ENCODE data around the gene DAPK1.

DNA sequence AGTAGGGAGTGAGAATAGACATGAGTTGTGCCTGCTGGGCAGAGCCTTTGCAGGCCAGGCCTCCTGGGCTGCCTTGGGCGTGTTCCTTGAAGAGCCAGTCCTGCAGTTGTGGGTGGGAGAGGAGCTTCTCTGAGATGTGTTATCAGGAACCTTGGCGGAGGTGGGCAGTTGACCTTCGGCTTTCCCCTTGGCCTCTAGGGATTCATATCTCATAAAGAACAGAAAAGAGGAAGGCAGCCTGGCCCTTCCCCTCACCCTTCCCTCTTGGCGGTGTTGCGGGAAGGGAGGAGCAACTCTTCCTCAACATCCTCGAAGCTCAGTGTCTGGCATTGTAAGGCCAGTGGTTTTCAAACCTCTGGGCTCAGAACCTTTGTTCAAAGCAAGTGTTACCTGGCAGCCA, 59.2 kb downstream of the DAPK1 start:
- TF ChIP-seq ZSCAN16 (tag by site-specific recombination; IDR thresholded peaks at IDR 0.05) (no peak), ZBTB20 (tag by site-specific recombination; IDR thresholded peaks at IDR 0.05) (no peak), ZNF510 (tag by site-specific recombination; IDR thresholded peaks at IDR 0.05; ENCODE audit: insufficient replicate concordance) (no peak), ZNF292 (tag by site-specific recombination; IDR thresholded peaks at IDR 0.05; ENCODE audit: borderline replicate concordance, low read depth) (no peak), PATZ1 (tag by site-specific recombination; IDR thresholded peaks at IDR 0.05) (no peak), ZNF707 (tag by site-specific recombination; IDR thresholded peaks at IDR 0.05) (no peak), ZNF24 (tag by site-specific recombination; IDR thresholded peaks at IDR 0.05) (no peak)
- TF ChIP-seq, protein P1, sequence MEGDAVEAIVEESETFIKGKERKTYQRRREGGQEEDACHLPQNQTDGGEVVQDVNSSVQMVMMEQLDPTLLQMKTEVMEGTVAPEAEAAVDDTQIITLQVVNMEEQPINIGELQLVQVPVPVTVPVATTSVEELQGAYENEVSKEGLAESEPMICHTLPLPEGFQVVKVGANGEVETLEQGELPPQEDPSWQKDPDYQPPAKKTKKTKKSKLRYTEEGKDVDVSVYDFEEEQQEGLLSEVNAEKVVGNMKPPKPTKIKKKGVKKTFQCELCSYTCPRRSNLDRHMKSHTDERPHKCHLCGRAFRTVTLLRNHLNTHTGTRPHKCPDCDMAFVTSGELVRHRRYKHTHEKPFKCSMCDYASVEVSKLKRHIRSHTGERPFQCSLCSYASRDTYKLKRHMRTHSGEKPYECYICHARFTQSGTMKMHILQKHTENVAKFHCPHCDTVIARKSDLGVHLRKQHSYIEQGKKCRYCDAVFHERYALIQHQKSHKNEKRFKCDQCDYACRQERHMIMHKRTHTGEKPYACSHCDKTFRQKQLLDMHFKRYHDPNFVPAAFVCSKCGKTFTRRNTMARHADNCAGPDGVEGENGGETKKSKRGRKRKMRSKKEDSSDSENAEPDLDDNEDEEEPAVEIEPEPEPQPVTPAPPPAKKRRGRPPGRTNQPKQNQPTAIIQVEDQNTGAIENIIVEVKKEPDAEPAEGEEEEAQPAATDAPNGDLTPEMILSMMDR (tag by site-specific recombination; IDR thresholded peaks at IDR 0.05) = no peak
- TF ChIP-seq, protein P2, sequence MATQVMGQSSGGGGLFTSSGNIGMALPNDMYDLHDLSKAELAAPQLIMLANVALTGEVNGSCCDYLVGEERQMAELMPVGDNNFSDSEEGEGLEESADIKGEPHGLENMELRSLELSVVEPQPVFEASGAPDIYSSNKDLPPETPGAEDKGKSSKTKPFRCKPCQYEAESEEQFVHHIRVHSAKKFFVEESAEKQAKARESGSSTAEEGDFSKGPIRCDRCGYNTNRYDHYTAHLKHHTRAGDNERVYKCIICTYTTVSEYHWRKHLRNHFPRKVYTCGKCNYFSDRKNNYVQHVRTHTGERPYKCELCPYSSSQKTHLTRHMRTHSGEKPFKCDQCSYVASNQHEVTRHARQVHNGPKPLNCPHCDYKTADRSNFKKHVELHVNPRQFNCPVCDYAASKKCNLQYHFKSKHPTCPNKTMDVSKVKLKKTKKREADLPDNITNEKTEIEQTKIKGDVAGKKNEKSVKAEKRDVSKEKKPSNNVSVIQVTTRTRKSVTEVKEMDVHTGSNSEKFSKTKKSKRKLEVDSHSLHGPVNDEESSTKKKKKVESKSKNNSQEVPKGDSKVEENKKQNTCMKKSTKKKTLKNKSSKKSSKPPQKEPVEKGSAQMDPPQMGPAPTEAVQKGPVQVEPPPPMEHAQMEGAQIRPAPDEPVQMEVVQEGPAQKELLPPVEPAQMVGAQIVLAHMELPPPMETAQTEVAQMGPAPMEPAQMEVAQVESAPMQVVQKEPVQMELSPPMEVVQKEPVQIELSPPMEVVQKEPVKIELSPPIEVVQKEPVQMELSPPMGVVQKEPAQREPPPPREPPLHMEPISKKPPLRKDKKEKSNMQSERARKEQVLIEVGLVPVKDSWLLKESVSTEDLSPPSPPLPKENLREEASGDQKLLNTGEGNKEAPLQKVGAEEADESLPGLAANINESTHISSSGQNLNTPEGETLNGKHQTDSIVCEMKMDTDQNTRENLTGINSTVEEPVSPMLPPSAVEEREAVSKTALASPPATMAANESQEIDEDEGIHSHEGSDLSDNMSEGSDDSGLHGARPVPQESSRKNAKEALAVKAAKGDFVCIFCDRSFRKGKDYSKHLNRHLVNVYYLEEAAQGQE (tag by site-specific recombination; IDR thresholded peaks at IDR 0.05) = no peak
